HepG2 (cell line): ENCODE data around the gene INO80B. TPM values are rescaled to one million over a fixed set of nuclear protein-coding genes. Genes with fewer than 3 reads are reported as not detected.
A peak's percentile ranks its signal among the peaks of the same experiment; 100 is the strongest.

Source experiments
- FOXK1 ChIP-seq: sonication (generic); formaldehyde crosslinking; IDR thresholded peaks from 2 replicates; pipeline ENCODE4 v1.4.0; 2020; ENCODE audit warnings: low read depth, missing genetic modification reagents, borderline replicate concordance
- HDAC1 ChIP-seq: sonication (generic); formaldehyde crosslinking; IDR thresholded peaks from 2 replicates; pipeline ENCODE4 v1.5.1; 2020; ENCODE audit warnings: mild to moderate bottlenecking, missing genetic modification reagents
- RORA ChIP-seq: sonication (generic); formaldehyde crosslinking; IDR thresholded peaks from 2 replicates; pipeline ENCODE4 v1.5.0; 2020; ENCODE audit warnings: mild to moderate bottlenecking, missing genetic modification reagents, moderate library complexity
- ZNF232 ChIP-seq: sonication (generic); formaldehyde crosslinking; IDR thresholded peaks from 2 replicates; pipeline ENCODE4 v1.4.0; 2020; ENCODE audit warnings: missing genetic modification reagents, borderline replicate concordance
- ZNF333 ChIP-seq: sonication (generic); formaldehyde crosslinking; IDR thresholded peaks from 2 replicates; pipeline ENCODE4 v1.4.0; 2020; ENCODE audit warnings: mild to moderate bottlenecking, missing genetic modification reagents, borderline replicate concordance
- ZNF484 ChIP-seq: sonication (generic); formaldehyde crosslinking; IDR thresholded peaks from 2 replicates; pipeline ENCODE4 v1.5.1; 2020; ENCODE audit warnings: mild to moderate bottlenecking, low read depth, missing genetic modification reagents, borderline replicate concordance
- ZNF558 ChIP-seq: sonication (generic); formaldehyde crosslinking; IDR thresholded peaks from 2 replicates; pipeline ENCODE4 v1.9.0; 2022; ENCODE audit warnings: mild to moderate bottlenecking, missing genetic modification reagents, borderline replicate concordance
- ZSCAN30 ChIP-seq: sonication (generic); formaldehyde crosslinking; IDR thresholded peaks from 2 replicates; pipeline ENCODE4 v1.5.0; 2020; ENCODE audit warnings: mild to moderate bottlenecking, missing genetic modification reagents
- polyA plus RNA-seq, 8 experiments: library from polyadenylated mRNA; depleted of rRNA in 3 of 8; stranded (reverse) in 7 of 8; unstranded in 1 of 8; fragments of >200 nt; fragmentation: Illumina TruSeq in 4 of 8; extraction: Trizol in 4 of 8; gene quantifications; 2 replicates each; pipeline versions ENCODE4 v1.2.1 to v1.2.3, GENCODE V29; 2011 to 2016; ENCODE audit warnings: low read depth in 4 of 8, missing spikeins in 1 of 8, mixed read lengths in 1 of 8; ENCODE audit not compliant: insufficient read depth in 1 of 8
- total RNA-seq, 5 experiments: library from RNA; depleted of rRNA; stranded (reverse); fragments of >200 nt; fragmentation: Illumina TruSeq; extraction: Trizol; gene quantifications; 2 replicates each; pipeline ENCODE4 v1.2.3, GENCODE V29; 2016; ENCODE audit warnings: low read depth in 1 of 5
- TF ChIP-seq, protein P1 (sequence below): sonication (generic); formaldehyde crosslinking; IDR thresholded peaks from 2 replicates; pipeline ENCODE4 v1.4.0; 2020; ENCODE audit warnings: missing genetic modification reagents, borderline replicate concordance
- TF ChIP-seq, protein P2 (sequence below): sonication (generic); formaldehyde crosslinking; IDR thresholded peaks from 2 replicates; pipeline ENCODE4 v1.8.0; 2023; ENCODE audit warnings: mild to moderate bottlenecking, missing genetic modification reagents
- TF ChIP-seq, protein P3 (sequence below): sonication (generic); formaldehyde crosslinking; IDR thresholded peaks from 2 replicates; pipeline ENCODE4 v1.4.0; 2020; ENCODE audit warnings: missing genetic modification reagents, borderline replicate concordance
- TF ChIP-seq, protein P4 (sequence below): IDR thresholded peaks from 2 replicates; pipeline ENCODE4 v1.6.1; 2016; ENCODE audit warnings: mild to moderate bottlenecking, missing biosample characterization, missing genetic modification reagents
- TF ChIP-seq, protein P5 (sequence below): sonication (generic); formaldehyde crosslinking; IDR thresholded peaks from 2 replicates; pipeline ENCODE4 v1.4.0; 2020; ENCODE audit warnings: missing genetic modification reagents

Gene INO80B
- total and polyA plus RNA-seq, 2 of the 13 experiments (the other 11 are each of a cell fraction or from before 2014, with no cell fraction given) = 6.2 to 14.5 TPM

DNA sequence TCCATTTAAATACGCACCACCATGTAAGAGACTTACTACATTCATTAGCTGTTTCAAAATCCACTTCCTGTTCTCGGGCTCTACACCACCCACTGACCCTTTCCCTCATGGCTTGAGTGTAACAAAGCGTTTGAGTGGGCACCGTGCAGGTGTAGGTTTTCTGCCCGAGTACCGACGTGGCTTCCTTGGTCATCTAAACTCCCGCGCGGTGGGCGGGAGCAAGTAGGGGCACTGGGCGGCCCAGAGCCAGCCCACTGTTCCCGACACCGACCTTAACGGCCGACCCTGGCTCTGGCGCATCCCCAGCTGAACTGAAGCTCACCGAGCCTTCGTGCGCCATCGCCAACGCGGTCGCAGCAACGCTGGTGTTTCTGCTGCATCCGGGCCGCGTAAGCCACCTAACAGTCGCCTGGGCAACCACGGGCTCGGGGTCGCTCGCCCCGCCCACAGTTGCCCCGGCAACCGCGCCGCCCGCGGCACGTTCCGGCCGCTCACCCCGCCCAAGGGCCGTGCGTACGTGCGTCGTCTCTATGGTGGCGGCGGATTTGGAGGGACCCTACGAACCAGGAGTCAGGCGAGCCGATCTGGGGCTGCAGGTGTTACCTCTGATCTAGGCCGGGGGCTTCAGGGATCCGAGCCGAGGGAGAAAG, 33.5 kb upstream of the INO80B start, which contains the start of the genes C2orf81 and WDR54 (continued):
- TF ChIP-seq, protein P1, sequence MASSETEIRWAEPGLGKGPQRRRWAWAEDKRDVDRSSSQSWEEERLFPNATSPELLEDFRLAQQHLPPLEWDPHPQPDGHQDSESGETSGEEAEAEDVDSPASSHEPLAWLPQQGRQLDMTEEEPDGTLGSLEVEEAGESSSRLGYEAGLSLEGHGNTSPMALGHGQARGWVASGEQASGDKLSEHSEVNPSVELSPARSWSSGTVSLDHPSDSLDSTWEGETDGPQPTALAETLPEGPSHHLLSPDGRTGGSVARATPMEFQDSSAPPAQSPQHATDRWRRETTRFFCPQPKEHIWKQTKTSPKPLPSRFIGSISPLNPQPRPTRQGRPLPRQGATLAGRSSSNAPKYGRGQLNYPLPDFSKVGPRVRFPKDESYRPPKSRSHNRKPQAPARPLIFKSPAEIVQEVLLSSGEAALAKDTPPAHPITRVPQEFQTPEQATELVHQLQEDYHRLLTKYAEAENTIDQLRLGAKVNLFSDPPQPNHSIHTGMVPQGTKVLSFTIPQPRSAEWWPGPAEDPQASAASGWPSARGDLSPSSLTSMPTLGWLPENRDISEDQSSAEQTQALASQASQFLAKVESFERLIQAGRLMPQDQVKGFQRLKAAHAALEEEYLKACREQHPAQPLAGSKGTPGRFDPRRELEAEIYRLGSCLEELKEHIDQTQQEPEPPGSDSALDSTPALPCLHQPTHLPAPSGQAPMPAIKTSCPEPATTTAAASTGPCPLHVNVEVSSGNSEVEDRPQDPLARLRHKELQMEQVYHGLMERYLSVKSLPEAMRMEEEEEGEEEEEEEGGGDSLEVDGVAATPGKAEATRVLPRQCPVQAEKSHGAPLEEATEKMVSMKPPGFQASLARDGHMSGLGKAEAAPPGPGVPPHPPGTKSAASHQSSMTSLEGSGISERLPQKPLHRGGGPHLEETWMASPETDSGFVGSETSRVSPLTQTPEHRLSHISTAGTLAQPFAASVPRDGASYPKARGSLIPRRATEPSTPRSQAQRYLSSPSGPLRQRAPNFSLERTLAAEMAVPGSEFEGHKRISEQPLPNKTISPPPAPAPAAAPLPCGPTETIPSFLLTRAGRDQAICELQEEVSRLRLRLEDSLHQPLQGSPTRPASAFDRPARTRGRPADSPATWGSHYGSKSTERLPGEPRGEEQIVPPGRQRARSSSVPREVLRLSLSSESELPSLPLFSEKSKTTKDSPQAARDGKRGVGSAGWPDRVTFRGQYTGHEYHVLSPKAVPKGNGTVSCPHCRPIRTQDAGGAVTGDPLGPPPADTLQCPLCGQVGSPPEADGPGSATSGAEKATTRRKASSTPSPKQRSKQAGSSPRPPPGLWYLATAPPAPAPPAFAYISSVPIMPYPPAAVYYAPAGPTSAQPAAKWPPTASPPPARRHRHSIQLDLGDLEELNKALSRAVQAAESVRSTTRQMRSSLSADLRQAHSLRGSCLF (CRISPR knock-in tag) = no peak
- TF ChIP-seq, protein P2, sequence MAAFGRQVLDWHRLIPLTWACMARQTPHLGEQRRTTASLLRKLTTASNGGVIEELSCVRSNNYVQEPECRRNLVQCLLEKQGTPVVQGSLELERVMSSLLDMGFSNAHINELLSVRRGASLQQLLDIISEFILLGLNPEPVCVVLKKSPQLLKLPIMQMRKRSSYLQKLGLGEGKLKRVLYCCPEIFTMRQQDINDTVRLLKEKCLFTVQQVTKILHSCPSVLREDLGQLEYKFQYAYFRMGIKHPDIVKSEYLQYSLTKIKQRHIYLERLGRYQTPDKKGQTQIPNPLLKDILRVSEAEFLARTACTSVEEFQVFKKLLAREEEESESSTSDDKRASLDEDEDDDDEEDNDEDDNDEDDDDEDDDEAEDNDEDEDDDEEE (CRISPR knock-in tag) = peak; percentile 75; the same call in 1 of the 2 replicates
- TF ChIP-seq ZNF232 (CRISPR knock-in tag) = peak; percentile 58; the same call in 1 of the 2 replicates
- TF ChIP-seq FOXK1 (CRISPR knock-in tag) = no peak
- no peak for TF ChIP-seq RORA (CRISPR knock-in tag)
- TF ChIP-seq, protein P3, sequence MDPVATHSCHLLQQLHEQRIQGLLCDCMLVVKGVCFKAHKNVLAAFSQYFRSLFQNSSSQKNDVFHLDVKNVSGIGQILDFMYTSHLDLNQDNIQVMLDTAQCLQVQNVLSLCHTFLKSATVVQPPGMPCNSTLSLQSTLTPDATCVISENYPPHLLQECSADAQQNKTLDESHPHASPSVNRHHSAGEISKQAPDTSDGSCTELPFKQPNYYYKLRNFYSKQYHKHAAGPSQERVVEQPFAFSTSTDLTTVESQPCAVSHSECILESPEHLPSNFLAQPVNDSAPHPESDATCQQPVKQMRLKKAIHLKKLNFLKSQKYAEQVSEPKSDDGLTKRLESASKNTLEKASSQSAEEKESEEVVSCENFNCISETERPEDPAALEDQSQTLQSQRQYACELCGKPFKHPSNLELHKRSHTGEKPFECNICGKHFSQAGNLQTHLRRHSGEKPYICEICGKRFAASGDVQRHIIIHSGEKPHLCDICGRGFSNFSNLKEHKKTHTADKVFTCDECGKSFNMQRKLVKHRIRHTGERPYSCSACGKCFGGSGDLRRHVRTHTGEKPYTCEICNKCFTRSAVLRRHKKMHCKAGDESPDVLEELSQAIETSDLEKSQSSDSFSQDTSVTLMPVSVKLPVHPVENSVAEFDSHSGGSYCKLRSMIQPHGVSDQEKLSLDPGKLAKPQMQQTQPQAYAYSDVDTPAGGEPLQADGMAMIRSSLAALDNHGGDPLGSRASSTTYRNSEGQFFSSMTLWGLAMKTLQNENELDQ (CRISPR knock-in tag) = no peak
- TF ChIP-seq ZNF484 (CRISPR knock-in tag) = peak; percentile 44; the same call in 1 of the 2 replicates
- TF ChIP-seq ZSCAN30 (CRISPR knock-in tag) = no peak
- no peak for TF ChIP-seq ZNF558 (CRISPR knock-in tag)
- TF ChIP-seq HDAC1 (CRISPR knock-in tag) = peak; percentile 97
- TF ChIP-seq ZNF333 (CRISPR knock-in tag) = peak; percentile 82
- TF ChIP-seq, protein P4, sequence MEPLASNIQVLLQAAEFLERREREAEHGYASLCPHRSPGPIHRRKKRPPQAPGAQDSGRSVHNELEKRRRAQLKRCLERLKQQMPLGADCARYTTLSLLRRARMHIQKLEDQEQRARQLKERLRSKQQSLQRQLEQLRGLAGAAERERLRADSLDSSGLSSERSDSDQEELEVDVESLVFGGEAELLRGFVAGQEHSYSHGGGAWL = no peak
- TF ChIP-seq, protein P5, sequence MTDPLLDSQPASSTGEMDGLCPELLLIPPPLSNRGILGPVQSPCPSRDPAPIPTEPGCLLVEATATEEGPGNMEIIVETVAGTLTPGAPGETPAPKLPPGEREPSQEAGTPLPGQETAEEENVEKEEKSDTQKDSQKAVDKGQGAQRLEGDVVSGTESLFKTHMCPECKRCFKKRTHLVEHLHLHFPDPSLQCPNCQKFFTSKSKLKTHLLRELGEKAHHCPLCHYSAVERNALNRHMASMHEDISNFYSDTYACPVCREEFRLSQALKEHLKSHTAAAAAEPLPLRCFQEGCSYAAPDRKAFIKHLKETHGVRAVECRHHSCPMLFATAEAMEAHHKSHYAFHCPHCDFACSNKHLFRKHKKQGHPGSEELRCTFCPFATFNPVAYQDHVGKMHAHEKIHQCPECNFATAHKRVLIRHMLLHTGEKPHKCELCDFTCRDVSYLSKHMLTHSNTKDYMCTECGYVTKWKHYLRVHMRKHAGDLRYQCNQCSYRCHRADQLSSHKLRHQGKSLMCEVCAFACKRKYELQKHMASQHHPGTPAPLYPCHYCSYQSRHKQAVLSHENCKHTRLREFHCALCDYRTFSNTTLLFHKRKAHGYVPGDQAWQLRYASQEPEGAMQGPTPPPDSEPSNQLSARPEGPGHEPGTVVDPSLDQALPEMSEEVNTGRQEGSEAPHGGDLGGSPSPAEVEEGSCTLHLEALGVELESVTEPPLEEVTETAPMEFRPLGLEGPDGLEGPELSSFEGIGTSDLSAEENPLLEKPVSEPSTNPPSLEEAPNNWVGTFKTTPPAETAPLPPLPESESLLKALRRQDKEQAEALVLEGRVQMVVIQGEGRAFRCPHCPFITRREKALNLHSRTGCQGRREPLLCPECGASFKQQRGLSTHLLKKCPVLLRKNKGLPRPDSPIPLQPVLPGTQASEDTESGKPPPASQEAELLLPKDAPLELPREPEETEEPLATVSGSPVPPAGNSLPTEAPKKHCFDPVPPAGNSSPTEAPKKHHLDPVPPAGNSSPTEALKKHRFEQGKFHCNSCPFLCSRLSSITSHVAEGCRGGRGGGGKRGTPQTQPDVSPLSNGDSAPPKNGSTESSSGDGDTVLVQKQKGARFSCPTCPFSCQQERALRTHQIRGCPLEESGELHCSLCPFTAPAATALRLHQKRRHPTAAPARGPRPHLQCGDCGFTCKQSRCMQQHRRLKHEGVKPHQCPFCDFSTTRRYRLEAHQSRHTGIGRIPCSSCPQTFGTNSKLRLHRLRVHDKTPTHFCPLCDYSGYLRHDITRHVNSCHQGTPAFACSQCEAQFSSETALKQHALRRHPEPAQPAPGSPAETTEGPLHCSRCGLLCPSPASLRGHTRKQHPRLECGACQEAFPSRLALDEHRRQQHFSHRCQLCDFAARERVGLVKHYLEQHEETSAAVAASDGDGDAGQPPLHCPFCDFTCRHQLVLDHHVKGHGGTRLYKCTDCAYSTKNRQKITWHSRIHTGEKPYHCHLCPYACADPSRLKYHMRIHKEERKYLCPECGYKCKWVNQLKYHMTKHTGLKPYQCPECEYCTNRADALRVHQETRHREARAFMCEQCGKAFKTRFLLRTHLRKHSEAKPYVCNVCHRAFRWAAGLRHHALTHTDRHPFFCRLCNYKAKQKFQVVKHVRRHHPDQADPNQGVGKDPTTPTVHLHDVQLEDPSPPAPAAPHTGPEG (CRISPR knock-in tag) = peak; percentile 53; the same call in 1 of the 2 replicates
